ENCODE results near the gene TSC1. TPM values are rescaled to one million over a fixed set of nuclear protein-coding genes. Genes with fewer than 3 reads are reported as not detected.
A peak's percentile ranks its signal among the peaks of the same experiment; 100 is the strongest.

Gene TSC1
- total RNA-seq, 1 donor from 2014 or later, result 45.9 TPM

GRCh38 chr9:132878695-132879456, 65.5 kb downstream of the TSC1 start, which contains the start of gene SPACA9:
Gene SPACA9, plus strand, starts transcription at chr9:132878898. Its CDS starts 5,050 bp downstream, at chr9:132883948.
- peak; percentile 91 for ATAC-seq (ENCODE audit: poor library complexity)
- peak; percentile 85 for DNase-seq
- intact Hi-C loops (cut with DNase I), result no loop called here

- intact Hi-C loops (cut with DNase I), result no loop called here
- ATAC-seq (ENCODE audit: poor library complexity) (peak; percentile 97), DNase-seq (peak; percentile 84)
Measured at GRCh38 chr9:132877824-132878694, 66.4 kb downstream of the TSC1 start, which contains the start of gene AK8. Gene AK8, minus strand, starts transcription at chr9:132878284. Its CDS starts 29 bp downstream, at chr9:132878255.

- intact Hi-C loops (cut with DNase I), result no loop called here
- DNase-seq, result no peak
- no peak for ATAC-seq (ENCODE audit: poor library complexity)
Measured at GRCh38 chr9:132877458-132877823, 67.0 kb downstream of the TSC1 start.

- intact Hi-C loops (cut with DNase I), result no loop called here
- ATAC-seq (ENCODE audit: poor library complexity) (no peak), DNase-seq (no peak)
Measured at GRCh38 chr9:132876849-132877248, 67.6 kb downstream of the TSC1 start.

GRCh38 chr9:132875159-132875558, 69.3 kb downstream of the TSC1 start:
- DNase-seq (no peak), ATAC-seq (ENCODE audit: poor library complexity) (no peak)
- intact Hi-C loops (cut with DNase I), result no loop called here

- intact Hi-C loops (cut with DNase I), result no loop called here
- ATAC-seq (ENCODE audit: poor library complexity) (no peak), DNase-seq (no peak)
Measured at GRCh38 chr9:132873403-132873802, 71.0 kb downstream of the TSC1 start.

GRCh38 chr9:132869266-132869665, 75.2 kb downstream of the TSC1 start:
- intact Hi-C loops (cut with DNase I), result no loop called here
- no peak for DNase-seq
- no peak for ATAC-seq (ENCODE audit: poor library complexity)

- ATAC-seq (ENCODE audit: poor library complexity), result no peak
- no peak for DNase-seq
- intact Hi-C loops (cut with DNase I), result no loop called here
Measured at GRCh38 chr9:132866898-132867297, 77.5 kb downstream of the TSC1 start.

GRCh38 chr9:132864691-132865090, 79.7 kb downstream of the TSC1 start:
- ATAC-seq (ENCODE audit: poor library complexity) (no peak), DNase-seq (no peak)
- intact Hi-C loops (cut with DNase I), result no loop called here

- intact Hi-C loops (cut with DNase I), result no loop called here
- no peak for DNase-seq
- ATAC-seq (ENCODE audit: poor library complexity), result no peak
Measured at GRCh38 chr9:132864277-132864676, 80.1 kb downstream of the TSC1 start.

GRCh38 chr9:132863096-132863495, 81.3 kb downstream of the TSC1 start:
- intact Hi-C loops (cut with DNase I), result no loop called here
- ATAC-seq (ENCODE audit: poor library complexity) (no peak), DNase-seq (no peak)

GRCh38 chr9:132862533-132862932, 81.9 kb downstream of the TSC1 start:
- DNase-seq (no peak), ATAC-seq (ENCODE audit: poor library complexity) (no peak)
- intact Hi-C loops (cut with DNase I), result no loop called here

- intact Hi-C loops (cut with DNase I), result no loop called here
- no peak for ATAC-seq (ENCODE audit: poor library complexity)
- DNase-seq, result no peak
Measured at GRCh38 chr9:132861666-132862065, 82.8 kb downstream of the TSC1 start.

GRCh38 chr9:132858751-132859150, 85.7 kb downstream of the TSC1 start:
- intact Hi-C loops (cut with DNase I), result no loop called here
- ATAC-seq (ENCODE audit: poor library complexity), result peak; percentile 38
- DNase-seq, result no peak

- intact Hi-C loops (cut with DNase I), result no loop called here
- no peak for DNase-seq
- peak; percentile 58 for ATAC-seq (ENCODE audit: poor library complexity)
Measured at GRCh38 chr9:132857616-132858342, 86.6 kb downstream of the TSC1 start.

GRCh38 chr9:132857031-132857430, 87.4 kb downstream of the TSC1 start:
- peak; percentile 61 for DNase-seq
- peak; percentile 92 for ATAC-seq (ENCODE audit: poor library complexity)
- intact Hi-C loops (cut with DNase I), result no loop called here

GRCh38 chr9:132855904-132856303, 88.5 kb downstream of the TSC1 start:
- intact Hi-C loops (cut with DNase I), result no loop called here
- ATAC-seq (ENCODE audit: poor library complexity) (no peak), DNase-seq (no peak)

GRCh38 chr9:132854832-132855231, 89.6 kb downstream of the TSC1 start:
- ATAC-seq (ENCODE audit: poor library complexity), result no peak
- no peak for DNase-seq
- intact Hi-C loops (cut with DNase I), result no loop called here

GRCh38 chr9:132853482-132853881, 90.9 kb downstream of the TSC1 start:
- ATAC-seq (ENCODE audit: poor library complexity) (no peak), DNase-seq (no peak)
- intact Hi-C loops (cut with DNase I), result no loop called here
